Measurements from ENCODE around the gene TPSD1. TPM values are rescaled to one million over a fixed set of nuclear protein-coding genes. Genes with fewer than 3 reads are reported as not detected.

The TPSD1 gene
- total and polyA plus RNA-seq, 10 of the 15 experiments (the other 5 are each of a cell fraction or from before 2014, with no cell fraction given) = not detected

GRCh38 chr16:1282324-1282973 lies 26.6 kb downstream of the TPSD1 start (continued):
- TF ChIP-seq ZBTB40 (IDR thresholded peaks at IDR 0.05; ENCODE audit: borderline replicate concordance) = no peak
- no peak for TF ChIP-seq SUPT20H (IDR thresholded peaks at IDR 0.05; ENCODE audit: borderline replicate concordance, control insufficient read depth, low read depth, low read length)
- TF ChIP-seq ZNF622 (IDR thresholded peaks at IDR 0.05) = no peak

GRCh38 chr16:1283296-1283695 lies 27.4 kb downstream of the TPSD1 start:
- ChIA-PET RAD21 (ENCODE audit: unreplicated experiment) (no interaction called here), CTCF (no interaction called here), POLR2A (no interaction called here), SMC1A (ENCODE audit: uncharacterized antibody, unreplicated experiment) (no interaction called here)
- WGBS (ENCODE audit: insufficient coverage, insufficient replicate concordance, low lambda C conversion rate, missing lambda C conversion rate) = 49% methylated on average over 17 of the region's 17 CpGs
- no peak for DNase-seq (ENCODE audit: low read depth, low spot score)
- no peak overlapping the region for H3K4me2 ChIP-seq (ENCODE audit: control insufficient read depth, insufficient read depth)
- intact Hi-C loops (cut with micrococcal nuclease; ENCODE audit: unreplicated experiment) = no loop called here
- H3K79me2 ChIP-seq (ENCODE audit: control insufficient read depth, insufficient read depth, low read length) = no peaks in the 10 kb centered on the region
- H3K27me3 ChIP-seq (replicated peaks in 1 of 2; ENCODE audit: control insufficient read depth in 2 of 2, insufficient read depth in 2 of 2, low read length in 1 of 2) = no peaks in the 10 kb centered on the region; a peak in 1 of 4 replicates
- BruUV-seq (replicated peaks) = no TSS peak
- H4K20me1 ChIP-seq (ENCODE audit: control insufficient read depth, insufficient read depth) = no peaks in the 10 kb centered on the region
- FAIRE-seq = no peak
- no peak overlapping the region for H2AFZ ChIP-seq (ENCODE audit: control insufficient read depth, low read depth, low read length)
- H3K9me3 ChIP-seq (replicated peaks; ENCODE audit: control insufficient read depth, insufficient read depth, low read length) = no peaks in the 10 kb centered on the region
- no peaks in the 10 kb centered on the region for H3K4me1 ChIP-seq (ENCODE audit: control insufficient read depth, insufficient read depth, low read length)
- no peak overlapping the region for H3K27ac ChIP-seq (ENCODE audit: control insufficient read depth, insufficient read depth)
- in situ Hi-C loops (cut with MboI) = no loop called here
- H3K4me3 ChIP-seq = no peak overlapping the region
- ATAC-seq = no peak
- no peaks in the 10 kb centered on the region for H3K36me3 ChIP-seq (ENCODE audit: control insufficient read depth in 2 of 2, insufficient read depth in 2 of 2, low read length in 1 of 2)
- no peak overlapping the region for H3K9ac ChIP-seq (ENCODE audit: control insufficient read depth, insufficient read depth, low read length)
- TF ChIP-seq POLR2AphosphoS2 (IDR thresholded peaks at IDR 0.05; ENCODE audit: low read depth, low read length) (no peak), FOXM1 (IDR thresholded peaks at IDR 0.05; ENCODE audit: low read depth, low read length) (no peak), ZBTB33 (IDR thresholded peaks at IDR 0.05) (no peak), CEBPZ (IDR thresholded peaks at IDR 0.05; ENCODE audit: low read depth, low read length) (no peak), ZNF687 (IDR thresholded peaks at IDR 0.05) (no peak)
